SK-N-SH (cell line): ENCODE data around the gene ADAMTS16.

ENCODE experiments used
- REST ChIP-seq: IDR thresholded peaks from 2 replicates; pipeline ENCODE4 v1.6.1; 2012; ENCODE audit warnings: mild to moderate bottlenecking, low read depth, low read length, moderate library complexity
- TF ChIP-seq, protein P1 (sequence below): fragments of 200-600 bp; sonication (generic); IDR thresholded peaks from 2 replicates; pipeline ENCODE4 v1.6.1; 2017; ENCODE audit warnings: antibody characterized with exemption, mild to moderate bottlenecking, moderate library complexity

- TF ChIP-seq REST: no peak
- TF ChIP-seq, protein P1, sequence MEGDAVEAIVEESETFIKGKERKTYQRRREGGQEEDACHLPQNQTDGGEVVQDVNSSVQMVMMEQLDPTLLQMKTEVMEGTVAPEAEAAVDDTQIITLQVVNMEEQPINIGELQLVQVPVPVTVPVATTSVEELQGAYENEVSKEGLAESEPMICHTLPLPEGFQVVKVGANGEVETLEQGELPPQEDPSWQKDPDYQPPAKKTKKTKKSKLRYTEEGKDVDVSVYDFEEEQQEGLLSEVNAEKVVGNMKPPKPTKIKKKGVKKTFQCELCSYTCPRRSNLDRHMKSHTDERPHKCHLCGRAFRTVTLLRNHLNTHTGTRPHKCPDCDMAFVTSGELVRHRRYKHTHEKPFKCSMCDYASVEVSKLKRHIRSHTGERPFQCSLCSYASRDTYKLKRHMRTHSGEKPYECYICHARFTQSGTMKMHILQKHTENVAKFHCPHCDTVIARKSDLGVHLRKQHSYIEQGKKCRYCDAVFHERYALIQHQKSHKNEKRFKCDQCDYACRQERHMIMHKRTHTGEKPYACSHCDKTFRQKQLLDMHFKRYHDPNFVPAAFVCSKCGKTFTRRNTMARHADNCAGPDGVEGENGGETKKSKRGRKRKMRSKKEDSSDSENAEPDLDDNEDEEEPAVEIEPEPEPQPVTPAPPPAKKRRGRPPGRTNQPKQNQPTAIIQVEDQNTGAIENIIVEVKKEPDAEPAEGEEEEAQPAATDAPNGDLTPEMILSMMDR: peak; percentile 32; the same call in 1 of the 2 replicates
Measured at GRCh38 chr5:5270958-5271785, 131.0 kb downstream of the ADAMTS16 start.
